ENCODE measurements around the gene GALNT17.

GALNT17 gene

GRCh38 chr7:71184609-71185008 lies 52.7 kb downstream of the GALNT17 start:
- in situ Hi-C loops (cut with MboI; ENCODE audit: low sequenced_read_pairs, unreplicated experiment) = no loop called here
- no peak for TF ChIP-seq CTCF (IDR thresholded peaks at IDR 0.05; ENCODE audit: borderline replicate concordance, control extremely low read depth, extremely low read depth, insufficient read depth, missing control alignments)
- DNase-seq (ENCODE audit: low spot score) = no peak

GRCh38 chr7:71186535-71187057 lies 54.7 kb downstream of the GALNT17 start:
- in situ Hi-C loops (cut with MboI; ENCODE audit: low sequenced_read_pairs, unreplicated experiment) = no loop called here
- no peak for TF ChIP-seq CTCF (IDR thresholded peaks at IDR 0.05; ENCODE audit: borderline replicate concordance, control extremely low read depth, extremely low read depth, insufficient read depth, missing control alignments)
- no peak for DNase-seq (ENCODE audit: low spot score)

- TF ChIP-seq CTCF (IDR thresholded peaks at IDR 0.05; ENCODE audit: borderline replicate concordance, control extremely low read depth, extremely low read depth, insufficient read depth, missing control alignments) = no peak
- in situ Hi-C loops (cut with MboI; ENCODE audit: low sequenced_read_pairs, unreplicated experiment) = no loop called here
Measured at GRCh38 chr7:71191771-71192170, 59.8 kb downstream of the GALNT17 start.

GRCh38 chr7:71193099-71193810 lies 61.3 kb downstream of the GALNT17 start:
- no peak for DNase-seq (ENCODE audit: low spot score)
- in situ Hi-C loops (cut with MboI; ENCODE audit: low sequenced_read_pairs, unreplicated experiment) = no loop called here

More at GRCh38 chr7:71191771-71192170, 59.8 kb downstream of the GALNT17 start:
- no peak for DNase-seq (ENCODE audit: low spot score)

GRCh38 chr7:71198391-71198790 lies 66.4 kb downstream of the GALNT17 start:
- TF ChIP-seq CTCF (IDR thresholded peaks at IDR 0.05; ENCODE audit: borderline replicate concordance, control extremely low read depth, extremely low read depth, insufficient read depth, missing control alignments) = no peak
- in situ Hi-C loops (cut with MboI; ENCODE audit: low sequenced_read_pairs, unreplicated experiment) = no loop called here
- DNase-seq (ENCODE audit: low spot score) = no peak

More at GRCh38 chr7:71193099-71193810, 61.3 kb downstream of the GALNT17 start:
- TF ChIP-seq CTCF (IDR thresholded peaks at IDR 0.05; ENCODE audit: borderline replicate concordance, control extremely low read depth, extremely low read depth, insufficient read depth, missing control alignments) = no peak

- no peak for DNase-seq (ENCODE audit: low spot score)
- in situ Hi-C loops (cut with MboI; ENCODE audit: low sequenced_read_pairs, unreplicated experiment) = no loop called here
- no peak for TF ChIP-seq CTCF (IDR thresholded peaks at IDR 0.05; ENCODE audit: borderline replicate concordance, control extremely low read depth, extremely low read depth, insufficient read depth, missing control alignments)
Measured at GRCh38 chr7:71198887-71199286, 66.9 kb downstream of the GALNT17 start.
